ENCODE data around the gene DNAJB2. TPM values are rescaled to one million over a fixed set of nuclear protein-coding genes. Genes with fewer than 3 reads are reported as not detected.
A peak's percentile ranks its signal among the peaks of the same experiment; 100 is the strongest.

The DNAJB2 gene
- total RNA-seq, 4 donors from 2014 or later, result 33.3 to 84.8 (median 50.7) TPM

- Histone ChIP-seq H3K27ac (replicated peaks in 1 of 4) (peak overlapping the region; percentile 79 to 88 (median 84)), H3K4me3 (peak overlapping the region in 1 of 4 donors; percentile 25), H3K9me3 (no peaks in the 10 kb centered on the region), H3K36me3 (peaks cover 7 to 45% (median 34%) of the 10 kb centered on the region in 4 donors), H3K27me3 (no peaks in the 10 kb centered on the region), H3K4me1 (peaks cover 65 to 92% (median 82%) of the 10 kb centered on the region in 4 donors)
- intact Hi-C loops (cut with DNase I), result loop anchor here (10.0 kb wide), 1 partner anchor 46 kb away; no protein-coding TSS in a partner anchor
- TF ChIP-seq POLR2A (IDR thresholded peaks at IDR 0.05; ENCODE audit: low read depth) (no peak), POLR2AphosphoS5 (IDR thresholded peaks at IDR 0.05) (no peak), EP300 (IDR thresholded peaks at IDR 0.05) (no peak)
- TF ChIP-seq, protein P1, sequence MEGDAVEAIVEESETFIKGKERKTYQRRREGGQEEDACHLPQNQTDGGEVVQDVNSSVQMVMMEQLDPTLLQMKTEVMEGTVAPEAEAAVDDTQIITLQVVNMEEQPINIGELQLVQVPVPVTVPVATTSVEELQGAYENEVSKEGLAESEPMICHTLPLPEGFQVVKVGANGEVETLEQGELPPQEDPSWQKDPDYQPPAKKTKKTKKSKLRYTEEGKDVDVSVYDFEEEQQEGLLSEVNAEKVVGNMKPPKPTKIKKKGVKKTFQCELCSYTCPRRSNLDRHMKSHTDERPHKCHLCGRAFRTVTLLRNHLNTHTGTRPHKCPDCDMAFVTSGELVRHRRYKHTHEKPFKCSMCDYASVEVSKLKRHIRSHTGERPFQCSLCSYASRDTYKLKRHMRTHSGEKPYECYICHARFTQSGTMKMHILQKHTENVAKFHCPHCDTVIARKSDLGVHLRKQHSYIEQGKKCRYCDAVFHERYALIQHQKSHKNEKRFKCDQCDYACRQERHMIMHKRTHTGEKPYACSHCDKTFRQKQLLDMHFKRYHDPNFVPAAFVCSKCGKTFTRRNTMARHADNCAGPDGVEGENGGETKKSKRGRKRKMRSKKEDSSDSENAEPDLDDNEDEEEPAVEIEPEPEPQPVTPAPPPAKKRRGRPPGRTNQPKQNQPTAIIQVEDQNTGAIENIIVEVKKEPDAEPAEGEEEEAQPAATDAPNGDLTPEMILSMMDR (IDR thresholded peaks at IDR 0.05), result no peak
- no peak for DNase-seq (ENCODE audit: extremely low spot score)
- 76% methylated on average over 2 of the region's 2 CpGs for WGBS
Measured at GRCh38 chr2:219248845-219249202, 30.3 kb upstream of the DNAJB2 start.

DNA sequence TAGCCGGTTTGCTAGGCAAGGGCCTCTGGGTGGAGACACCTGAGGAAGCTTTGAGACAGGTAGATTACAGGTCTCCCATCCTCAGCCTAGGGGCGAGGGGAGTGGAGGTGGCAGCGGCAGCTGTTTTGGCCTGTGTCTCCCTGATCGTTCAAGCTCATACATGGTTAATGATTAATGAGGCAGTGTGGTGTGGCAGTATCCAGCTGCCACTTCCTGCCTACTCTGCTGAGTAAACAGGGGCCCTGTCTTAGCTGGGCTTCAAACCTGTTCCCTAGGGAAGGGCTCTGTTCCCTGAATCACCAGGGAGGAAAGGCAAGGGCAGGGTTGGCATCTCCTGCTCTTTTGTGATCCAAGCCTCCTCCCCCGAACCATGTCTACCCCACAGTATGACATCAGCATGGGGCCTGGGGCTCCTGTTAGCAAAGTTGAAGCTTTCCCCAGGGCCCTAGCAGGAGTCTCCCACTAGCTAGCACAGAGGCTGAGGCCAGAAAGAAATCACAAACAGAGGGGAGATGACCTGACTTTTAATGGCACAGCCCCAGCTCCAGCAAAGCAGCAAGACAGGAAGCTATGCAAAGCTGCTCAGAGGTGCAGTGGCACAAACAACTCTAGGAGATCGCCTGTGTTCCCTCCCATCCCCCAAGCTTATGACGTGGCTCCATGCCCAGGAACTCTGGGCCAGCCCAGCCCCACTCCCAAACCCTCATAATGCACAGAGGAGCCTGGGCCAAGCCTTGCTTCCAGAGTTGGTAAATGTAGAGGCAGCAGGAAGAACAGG, 29.8 kb upstream of the DNAJB2 start:
- no peak for DNase-seq (ENCODE audit: extremely low spot score)
- intact Hi-C loops (cut with DNase I), result loop anchor here (10.0 kb wide), 1 partner anchor 45 kb away; no protein-coding TSS in a partner anchor
- 24% methylated on average over 5 of the region's 7 CpGs for WGBS
- TF ChIP-seq EP300 (IDR thresholded peaks at IDR 0.05) (no peak), POLR2AphosphoS5 (IDR thresholded peaks at IDR 0.05) (peak; percentile 68 to 74), POLR2A (IDR thresholded peaks at IDR 0.05; ENCODE audit: low read depth) (no peak)
- TF ChIP-seq, protein P1 (IDR thresholded peaks at IDR 0.05), result no peak
- no peaks in the 10 kb centered on the region for H3K9me3 ChIP-seq
- peaks cover 66 to 96% (median 87%) of the 10 kb centered on the region in 4 donors for H3K4me1 ChIP-seq
- no peaks in the 10 kb centered on the region for H3K27me3 ChIP-seq
- peak overlapping the region; percentile 79 to 88 (median 84) for H3K27ac ChIP-seq (replicated peaks in 1 of 4)
- peak overlapping the region in 2 of 4 donors; percentile 13 to 25 for H3K4me3 ChIP-seq
- peaks cover 7 to 45% (median 34%) of the 10 kb centered on the region in 4 donors for H3K36me3 ChIP-seq

DNA sequence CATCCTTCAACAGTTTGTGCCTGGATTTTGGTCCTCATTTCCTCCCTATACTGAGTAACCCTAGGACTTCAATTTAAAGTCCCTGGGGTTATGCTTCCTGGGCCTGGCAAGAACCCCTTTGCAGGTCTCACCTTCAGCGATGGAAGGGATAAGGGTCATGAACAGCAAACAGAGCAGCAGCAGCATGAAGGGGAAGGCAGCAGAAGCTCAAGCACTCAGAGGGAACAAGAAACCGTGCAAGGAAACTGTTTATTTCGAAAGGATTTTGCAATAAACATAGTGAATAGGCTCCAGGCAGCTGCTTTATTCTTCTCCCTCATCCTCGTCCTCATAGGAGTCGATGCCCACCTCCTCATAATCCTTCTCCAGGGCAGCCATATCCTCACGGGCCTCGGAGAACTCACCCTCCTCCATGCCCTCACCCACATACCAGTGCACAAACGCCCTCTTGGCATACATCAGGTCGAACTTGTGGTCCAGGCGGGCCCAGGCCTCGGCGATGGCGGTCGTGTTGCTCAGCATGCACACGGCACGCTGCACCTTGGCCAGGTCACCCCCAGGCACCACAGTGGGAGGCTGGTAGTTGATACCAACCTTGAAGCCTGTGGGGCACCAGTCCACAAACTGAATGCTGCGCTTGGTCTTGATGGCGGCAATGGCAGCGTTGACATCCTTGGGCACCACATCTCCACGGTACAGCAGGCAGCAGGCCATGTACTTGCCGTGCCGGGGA, 29.0 kb upstream of the DNAJB2 start:
- Histone ChIP-seq H3K4me1 (peaks cover 62 to 97% (median 87%) of the 10 kb centered on the region in 4 donors), H3K27ac (replicated peaks in 1 of 4) (peak overlapping the region; percentile 79 to 88 (median 84)), H3K4me3 (peak overlapping the region in 1 of 4 donors; percentile 20), H3K27me3 (no peaks in the 10 kb centered on the region), H3K36me3 (peaks cover 7 to 45% (median 34%) of the 10 kb centered on the region in 4 donors), H3K9me3 (no peaks in the 10 kb centered on the region)
- TF ChIP-seq, protein P1 (IDR thresholded peaks at IDR 0.05), result no peak
- no peak for TF ChIP-seq POLR2A (IDR thresholded peaks at IDR 0.05; ENCODE audit: low read depth)
- no peak for TF ChIP-seq EP300 (IDR thresholded peaks at IDR 0.05)
- no peak for TF ChIP-seq POLR2AphosphoS5 (IDR thresholded peaks at IDR 0.05)
- intact Hi-C loops (cut with DNase I), result no loop called here
- no peak for DNase-seq (ENCODE audit: extremely low spot score)
- 75% methylated on average over 16 of the region's 22 CpGs for WGBS

- TF ChIP-seq POLR2AphosphoS5 (IDR thresholded peaks at IDR 0.05) (no peak), POLR2A (IDR thresholded peaks at IDR 0.05; ENCODE audit: low read depth) (no peak), EP300 (IDR thresholded peaks at IDR 0.05) (no peak)
- TF ChIP-seq, protein P1 (IDR thresholded peaks at IDR 0.05), result no peak
- Histone ChIP-seq H3K36me3 (peaks cover 7 to 44% (median 34%) of the 10 kb centered on the region in 4 donors), H3K4me3 (peak overlapping the region in 1 of 4 donors; percentile 81), H3K27me3 (no peaks in the 10 kb centered on the region), H3K4me1 (peaks cover 54 to 85% (median 76%) of the 10 kb centered on the region in 4 donors), H3K27ac (replicated peaks in 1 of 4) (peak overlapping the region; percentile 83 to 89 (median 85)), H3K9me3 (no peaks in the 10 kb centered on the region)
- DNase-seq (ENCODE audit: extremely low spot score), result no peak
- 82% methylated on average over 5 of the region's 6 CpGs for WGBS
- intact Hi-C loops (cut with DNase I), result no loop called here
Measured at GRCh38 chr2:219251656-219252055, 27.5 kb upstream of the DNAJB2 start.

Measured in esophagus muscularis mucosa (tissue), 4 donors.